ENCODE results near the gene PTPN18.

GRCh38 chr2:130371723-130372054 lies 15.8 kb downstream of the PTPN18 start:
- TF ChIP-seq POLR2A (IDR thresholded peaks at IDR 0.05; ENCODE audit: low read depth, low read length) = no peak
- no peak; the same call in 1 of the 2 replicates for TF ChIP-seq SPI1 (IDR thresholded peaks at IDR 0.05; ENCODE audit: low read depth, low read length)
- TF ChIP-seq POLR2AphosphoS5 (IDR thresholded peaks at IDR 0.05; ENCODE audit: low read depth, low read length) = no peak
